HG02884 (cell line): ENCODE data around the gene ZBTB8B.
"Not testable (repeated sequence)": the region's sequence is repeated elsewhere in the genome, so short reads cannot be mapped to it uniquely, and the experiment has no call there.

Source experiments
- ATAC-seq: cut with Tn5 transposase; IDR thresholded peaks from one replicate; pipeline ENCODE4 v1.9.1; 2021; ENCODE audit warnings: mild to moderate bottlenecking, moderate library complexity; ENCODE audit not compliant: unreplicated experiment

Gene ZBTB8B

GRCh38 chr1:32464716-32465577 lies at the start of gene ZBTB8B:
TSS of gene ZBTB8B (plus strand) at chr1:32465072. CDS start at chr1:32470625, 5,553 bp downstream.
- ATAC-seq, result no peak

- ATAC-seq, result no peak
Measured at GRCh38 chr1:32421775-32422174, 43.1 kb upstream of the ZBTB8B start.

GRCh38 chr1:32426489-32427255 lies 38.2 kb upstream of the ZBTB8B start:
- ATAC-seq, result no peak

- no peak for ATAC-seq
Measured at GRCh38 chr1:32427264-32427963, 37.5 kb upstream of the ZBTB8B start.

GRCh38 chr1:32431736-32432400 lies 33.0 kb upstream of the ZBTB8B start:
- ATAC-seq, result no peak

GRCh38 chr1:32438136-32438535 lies 26.7 kb upstream of the ZBTB8B start:
- ATAC-seq, result no peak

- not testable (repeated sequence) for ATAC-seq
Measured at GRCh38 chr1:32438777-32439176, 26.1 kb upstream of the ZBTB8B start.

- not testable (repeated sequence) for ATAC-seq
Measured at GRCh38 chr1:32441467-32441866, 23.4 kb upstream of the ZBTB8B start.

GRCh38 chr1:32447469-32448185 lies 17.2 kb upstream of the ZBTB8B start:
- no peak for ATAC-seq

- ATAC-seq, result not testable (repeated sequence)
Measured at GRCh38 chr1:32448186-32448772, 16.6 kb upstream of the ZBTB8B start.

GRCh38 chr1:32448773-32449456 lies 16.0 kb upstream of the ZBTB8B start:
- ATAC-seq, result no peak

GRCh38 chr1:32449457-32449831 lies 15.4 kb upstream of the ZBTB8B start:
- not testable (repeated sequence) for ATAC-seq

GRCh38 chr1:32454726-32455125 lies 10.1 kb upstream of the ZBTB8B start:
- no peak for ATAC-seq

- no peak for ATAC-seq
Measured at GRCh38 chr1:32455958-32456357, 8.9 kb upstream of the ZBTB8B start.

- ATAC-seq, result not testable (repeated sequence)
Measured at GRCh38 chr1:32458798-32459197, 6.1 kb upstream of the ZBTB8B start.

GRCh38 chr1:32462977-32463376 lies 1.9 kb upstream of the ZBTB8B start:
- ATAC-seq, result not testable (repeated sequence)

- no peak for ATAC-seq
Measured at GRCh38 chr1:32464191-32464715, 619 bp upstream of the ZBTB8B start.

- ATAC-seq, result no peak
Measured at GRCh38 chr1:32465578-32465933, 684 bp downstream of the ZBTB8B start.

GRCh38 chr1:32466761-32467160 lies 1.9 kb downstream of the ZBTB8B start:
- no peak for ATAC-seq
